Effector memory CD4-positive, alpha-beta T cell (primary cell): Measurements from ENCODE around the gene KLHL3.

Experiments
- DNase-seq, 3 donors: peaks; one replicate each; pipeline ENCODE4 v3.0.0-alpha.2; 2020
- H3K27ac ChIP-seq: 2 replicates; pipeline ENCODE4 v1.7.0; 2013; ENCODE audit warnings: mild to moderate bottlenecking, low read length, moderate library complexity; ENCODE audit not compliant: insufficient read depth, poor library complexity, severe bottlenecking
- H3K27me3 ChIP-seq: replicated peaks from 2 replicates; pipeline ENCODE4 v1.7.0; 2013; ENCODE audit warnings: mild to moderate bottlenecking, low read length; ENCODE audit not compliant: insufficient read depth, control insufficient read depth, poor library complexity, severe bottlenecking
- H3K36me3 ChIP-seq: 2 replicates; pipeline ENCODE4 v1.7.0; 2013; ENCODE audit warnings: mild to moderate bottlenecking, low read length, moderate library complexity; ENCODE audit not compliant: control insufficient read depth, insufficient read depth
- H3K4me1 ChIP-seq: 2 replicates; pipeline ENCODE4 v1.7.0; 2013; ENCODE audit warnings: low read length, mild to moderate bottlenecking; ENCODE audit not compliant: control insufficient read depth, insufficient read depth, poor library complexity, severe bottlenecking
- H3K4me3 ChIP-seq: 2 replicates; pipeline ENCODE4 v1.7.0; 2013; ENCODE audit warnings: low read length, low read depth, mild to moderate bottlenecking; ENCODE audit not compliant: insufficient read depth, poor library complexity, severe bottlenecking
- H3K9me3 ChIP-seq: 2 replicates; pipeline ENCODE4 v1.7.0; 2013; ENCODE audit warnings: mild to moderate bottlenecking, low read length, moderate library complexity; ENCODE audit not compliant: control insufficient read depth

The KLHL3 gene

GRCh38 chr5:137695651-137696428 is 40.0 kb downstream of the KLHL3 start:
- H3K27ac ChIP-seq, result peak overlapping the region; percentile 47
- H3K4me3 ChIP-seq, result peak overlapping the region; percentile 13

GRCh38 chr5:137693951-137694721 is 41.8 kb downstream of the KLHL3 start:
- Histone ChIP-seq H3K27me3 (no peaks in the 10 kb centered on the region), H3K4me3 (no peak overlapping the region), H3K27ac (no peak overlapping the region), H3K9me3 (no peaks in the 10 kb centered on the region), H3K4me1 (peaks cover 26% of the 10 kb centered on the region), H3K36me3 (peaks cover 11% of the 10 kb centered on the region)
- no peak for DNase-seq

More at GRCh38 chr5:137695651-137696428, 40.0 kb downstream of the KLHL3 start:
- Histone ChIP-seq H3K9me3 (no peaks in the 10 kb centered on the region), H3K36me3 (peaks cover 4% of the 10 kb centered on the region), H3K4me1 (peaks cover 26% of the 10 kb centered on the region), H3K27me3 (no peaks in the 10 kb centered on the region)
- peak in 1 of 3 donors; percentile 5 for DNase-seq

- peaks cover 11% of the 10 kb centered on the region for H3K36me3 ChIP-seq
- H3K4me3 ChIP-seq, result no peak overlapping the region
- no peaks in the 10 kb centered on the region for H3K9me3 ChIP-seq
- no peak overlapping the region for H3K27ac ChIP-seq
- DNase-seq, result no peak
- peaks cover 26% of the 10 kb centered on the region for H3K4me1 ChIP-seq
- no peaks in the 10 kb centered on the region for H3K27me3 ChIP-seq
Observed at GRCh38 chr5:137693307-137693950, 42.5 kb downstream of the KLHL3 start.

GRCh38 chr5:137689306-137689705 is 46.6 kb downstream of the KLHL3 start:
- no peak for DNase-seq
- Histone ChIP-seq H3K27me3 (no peaks in the 10 kb centered on the region), H3K4me1 (no peaks in the 10 kb centered on the region), H3K27ac (no peak overlapping the region), H3K4me3 (no peak overlapping the region), H3K9me3 (no peaks in the 10 kb centered on the region), H3K36me3 (peaks cover 16% of the 10 kb centered on the region)

GRCh38 chr5:137688210-137688840 is 47.6 kb downstream of the KLHL3 start:
- no peak overlapping the region for H3K27ac ChIP-seq
- H3K36me3 ChIP-seq, result peaks cover 16% of the 10 kb centered on the region
- H3K27me3 ChIP-seq, result no peaks in the 10 kb centered on the region
- DNase-seq, result no peak
- no peak overlapping the region for H3K4me3 ChIP-seq
- no peaks in the 10 kb centered on the region for H3K4me1 ChIP-seq
- H3K9me3 ChIP-seq, result no peaks in the 10 kb centered on the region

- H3K4me3 ChIP-seq, result no peak overlapping the region
- H3K27ac ChIP-seq, result no peak overlapping the region
- peaks cover 9% of the 10 kb centered on the region for H3K36me3 ChIP-seq
- DNase-seq, result no peak
- H3K9me3 ChIP-seq, result no peaks in the 10 kb centered on the region
- no peaks in the 10 kb centered on the region for H3K4me1 ChIP-seq
- H3K27me3 ChIP-seq, result no peaks in the 10 kb centered on the region
Observed at GRCh38 chr5:137684761-137685160, 51.1 kb downstream of the KLHL3 start.

- DNase-seq, result no peak
- H3K27ac ChIP-seq, result no peak overlapping the region
Observed at GRCh38 chr5:137681191-137681590, 54.7 kb downstream of the KLHL3 start.

GRCh38 chr5:137679910-137680309 is 56.0 kb downstream of the KLHL3 start:
- H3K27me3 ChIP-seq, result no peaks in the 10 kb centered on the region
- no peaks in the 10 kb centered on the region for H3K9me3 ChIP-seq
- no peaks in the 10 kb centered on the region for H3K4me1 ChIP-seq
- H3K4me3 ChIP-seq, result no peak overlapping the region
- H3K27ac ChIP-seq, result no peak overlapping the region
- no peak for DNase-seq
- peaks cover 6% of the 10 kb centered on the region for H3K36me3 ChIP-seq

More at GRCh38 chr5:137681191-137681590, 54.7 kb downstream of the KLHL3 start:
- no peak overlapping the region for H3K4me3 ChIP-seq
- H3K36me3 ChIP-seq, result peaks cover 7% of the 10 kb centered on the region
- no peaks in the 10 kb centered on the region for H3K4me1 ChIP-seq
- H3K9me3 ChIP-seq, result no peaks in the 10 kb centered on the region
- no peaks in the 10 kb centered on the region for H3K27me3 ChIP-seq

- no peaks in the 10 kb centered on the region for H3K9me3 ChIP-seq
- no peak for DNase-seq
- no peak overlapping the region for H3K4me3 ChIP-seq
- no peaks in the 10 kb centered on the region for H3K4me1 ChIP-seq
- no peak overlapping the region for H3K27ac ChIP-seq
- H3K36me3 ChIP-seq, result peaks cover 10% of the 10 kb centered on the region
- no peaks in the 10 kb centered on the region for H3K27me3 ChIP-seq
Observed at GRCh38 chr5:137679195-137679594, 56.7 kb downstream of the KLHL3 start.
